Measurements from ENCODE around the gene KDM2B. TPM values are rescaled to one million over a fixed set of nuclear protein-coding genes. Genes with fewer than 3 reads are reported as not detected.

Gene KDM2B
- total and polyA plus RNA-seq, 7 donors, result 4.8 to 31.7 (median 16.8) TPM

GRCh38 chr12:121427556-121428050 is 153.2 kb downstream of the KDM2B start:
- no peaks in the 10 kb centered on the region for H3K27me3 ChIP-seq
- intact Hi-C loops (cut with DNase I), result no loop called here
- DNase-seq, result no peak
- no peak for TF ChIP-seq POLR2AphosphoS5 (IDR thresholded peaks at IDR 0.05)
- H3K4me3 ChIP-seq, result no peak overlapping the region
- H3K9me3 ChIP-seq, result no peaks in the 10 kb centered on the region
- H3K4me1 ChIP-seq, result peaks cover 0 to 72% (median 34%) of the 10 kb centered on the region in 4 donors
- peaks cover 0 to 90% (median 34%) of the 10 kb centered on the region in 4 donors for H3K36me3 ChIP-seq
- WGBS, 2 donors, result 39 to 77% methylated on average over 2 of the region's 2 CpGs
- H3K27ac ChIP-seq, result peak overlapping the region in 2 of 4 donors; percentile 76 to 82

GRCh38 chr12:121424624-121424975 is 156.2 kb downstream of the KDM2B start:
- H3K36me3 ChIP-seq, result peaks cover 0 to 89% (median 28%) of the 10 kb centered on the region in 4 donors

GRCh38 chr12:121423682-121424623 is 156.9 kb downstream of the KDM2B start:
- no peak overlapping the region for H3K4me3 ChIP-seq
- WGBS, 2 donors, result 93 to 94% methylated on average over 13 of the region's 13 CpGs
- H3K4me1 ChIP-seq, result peaks cover 0 to 71% (median 41%) of the 10 kb centered on the region in 4 donors
- peak; percentile 81 for DNase-seq
- H3K27me3 ChIP-seq, result no peaks in the 10 kb centered on the region
- no peaks in the 10 kb centered on the region for H3K9me3 ChIP-seq
- H3K36me3 ChIP-seq, result peaks cover 0 to 90% (median 29%) of the 10 kb centered on the region in 4 donors
- intact Hi-C loops (cut with DNase I), result no loop called here
- peak overlapping the region; percentile 48 to 82 (median 74) for H3K27ac ChIP-seq
- no peak for TF ChIP-seq POLR2A (IDR thresholded peaks at IDR 0.05)
- TF ChIP-seq CTCF (IDR thresholded peaks at IDR 0.05), result no peak
- TF ChIP-seq POLR2AphosphoS5 (IDR thresholded peaks at IDR 0.05), result peak in 3 of 4 donors; percentile 25 to 79 (median 56)
- TF ChIP-seq EP300 (IDR thresholded peaks at IDR 0.05), result peak in 3 of 4 donors; percentile 23 to 70 (median 53)

More at GRCh38 chr12:121424624-121424975, 156.2 kb downstream of the KDM2B start:
- Histone ChIP-seq H3K4me1 (peaks cover 0 to 77% (median 41%) of the 10 kb centered on the region in 4 donors), H3K27ac (peak overlapping the region; percentile 48 to 82 (median 74)), H3K27me3 (no peaks in the 10 kb centered on the region), H3K9me3 (no peaks in the 10 kb centered on the region), H3K4me3 (no peak overlapping the region)
- WGBS, 2 donors, result 93 to 97% methylated on average over 1 of the region's 1 CpG
- TF ChIP-seq CTCF (IDR thresholded peaks at IDR 0.05) (no peak), POLR2AphosphoS5 (IDR thresholded peaks at IDR 0.05) (no peak), EP300 (IDR thresholded peaks at IDR 0.05) (no peak), POLR2A (IDR thresholded peaks at IDR 0.05) (no peak)
- DNase-seq, result no peak
- intact Hi-C loops (cut with DNase I), result no loop called here

- Histone ChIP-seq H3K4me1 (peaks cover 0 to 64% (median 41%) of the 10 kb centered on the region in 4 donors), H3K9me3 (no peaks in the 10 kb centered on the region), H3K27ac (peak overlapping the region; percentile 48 to 82 (median 74)), H3K27me3 (no peaks in the 10 kb centered on the region), H3K36me3 (peaks cover 0 to 90% (median 27%) of the 10 kb centered on the region in 4 donors), H3K4me3 (no peak overlapping the region)
- WGBS, 2 donors, result 87 to 97% methylated on average over 14 of the region's 14 CpGs
- intact Hi-C loops (cut with DNase I), result no loop called here
- TF ChIP-seq POLR2A (IDR thresholded peaks at IDR 0.05) (peak in 1 of 2 donors; percentile 10), EP300 (IDR thresholded peaks at IDR 0.05) (no peak), POLR2AphosphoS5 (IDR thresholded peaks at IDR 0.05) (no peak), CTCF (IDR thresholded peaks at IDR 0.05) (no peak)
- no peak for DNase-seq
These were observed 157.6 kb downstream of the KDM2B start for GRCh38 chr12:121423253-121423652.

GRCh38 chr12:121420109-121420508 is 160.7 kb downstream of the KDM2B start:
- Histone ChIP-seq H3K4me3 (no peak overlapping the region), H3K27ac (no peak overlapping the region), H3K27me3 (no peaks in the 10 kb centered on the region), H3K4me1 (peaks cover 0 to 34% (median 29%) of the 10 kb centered on the region in 4 donors), H3K9me3 (no peaks in the 10 kb centered on the region), H3K36me3 (peaks cover 8 to 88% (median 26%) of the 10 kb centered on the region in 4 donors)
- intact Hi-C loops (cut with DNase I), result no loop called here
- DNase-seq, result no peak
- WGBS, 2 donors, result 85 to 89% methylated on average over 6 of the region's 6 CpGs
- TF ChIP-seq CTCF (IDR thresholded peaks at IDR 0.05), result no peak
- TF ChIP-seq POLR2A (IDR thresholded peaks at IDR 0.05), result no peak
- no peak for TF ChIP-seq EP300 (IDR thresholded peaks at IDR 0.05)
- TF ChIP-seq POLR2AphosphoS5 (IDR thresholded peaks at IDR 0.05), result no peak
